Measurements from ENCODE around the gene ESD.

- no peak for TF ChIP-seq CTCF (IDR thresholded peaks at IDR 0.05; ENCODE audit: extremely low read depth in 1 of 2, insufficient read depth in 1 of 2, low read depth in 1 of 2, low read length in 2 of 2)
- TF ChIP-seq POLR2AphosphoS5 (IDR thresholded peaks at IDR 0.05; ENCODE audit: insufficient read depth, low read depth, low read length): no peak
- no peak for TF ChIP-seq EZH2 (IDR thresholded peaks at IDR 0.05; ENCODE audit: borderline replicate concordance, low read depth, low read length, severe bottlenecking)
- TF ChIP-seq MAX (IDR thresholded peaks at IDR 0.05; ENCODE audit: insufficient read depth, insufficient read length): no peak
- no peak for TF ChIP-seq MYC (IDR thresholded peaks at IDR 0.05; ENCODE audit: low read depth, low read length)
- TF ChIP-seq JUN (IDR thresholded peaks at IDR 0.05; ENCODE audit: borderline replicate concordance, insufficient read depth, insufficient read length, low read depth): no peak
- no peak for TF ChIP-seq POLR2A (IDR thresholded peaks at IDR 0.05; ENCODE audit: low read depth, low read length)
- TF ChIP-seq FOS (IDR thresholded peaks at IDR 0.05; ENCODE audit: borderline replicate concordance, insufficient read depth, low read length): no peak
- TF ChIP-seq GATA2 (IDR thresholded peaks at IDR 0.05; ENCODE audit: insufficient read depth, insufficient read length, low read depth, low read length): no peak
Observed at GRCh38 chr13:46728777-46729176, 68.2 kb downstream of the ESD start.

Data from endothelial cell of umbilical vein (primary cell).